Subcutaneous adipose tissue (tissue), 4 donors: Measurements from ENCODE around the gene PTPRC. TPM values are rescaled to one million over a fixed set of nuclear protein-coding genes. Genes with fewer than 3 reads are reported as not detected.

Experiments
- total RNA-seq, 4 donors: library from RNA; depleted of rRNA; stranded (reverse); fragments of >200 nt; gene quantifications; one replicate each; pipeline ENCODE4 v1.1.0, GENCODE V29; 2016
- TF ChIP-seq, protein P1 (sequence below): fragments of 450-650 bp; IDR thresholded peaks from one replicate; pipeline ENCODE4 v1.5.1; 2016; ENCODE audit warnings: low read depth, mild to moderate bottlenecking, control low read depth, antibody characterized with exemption, moderate library complexity

PTPRC gene
- total RNA-seq, 4 donors from 2014 or later: 18.6 to 167 (median 59.8) TPM

DNA sequence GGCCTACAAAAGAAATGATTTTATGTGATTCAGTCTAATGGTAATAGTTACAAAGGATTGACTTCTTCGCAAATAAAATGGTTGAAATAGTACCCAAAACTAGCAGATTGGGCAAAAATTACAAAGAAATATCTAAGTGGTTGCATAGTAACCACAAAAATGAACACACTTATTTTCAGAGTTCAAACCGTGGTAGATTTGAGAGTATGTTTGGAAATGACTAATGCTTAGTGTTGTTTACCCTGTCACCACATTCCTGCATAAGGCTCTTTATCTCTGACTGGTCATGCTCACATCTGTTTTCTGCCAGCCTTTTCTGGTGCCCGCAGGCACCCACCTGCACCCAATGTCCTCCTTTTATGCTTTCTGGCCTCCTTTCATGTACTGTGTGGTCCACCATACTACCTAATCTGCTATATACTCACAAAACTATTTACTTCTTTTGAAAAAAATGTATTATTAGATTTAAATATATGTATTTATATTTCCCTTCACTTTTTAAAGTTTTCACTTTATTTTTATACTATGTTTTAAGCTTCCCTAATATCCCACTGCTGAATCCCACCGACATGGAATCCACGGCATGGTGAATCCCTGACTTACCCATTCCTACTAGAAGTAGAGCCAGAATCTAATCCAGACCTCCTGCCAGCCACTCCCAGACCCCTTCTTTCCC lies 30.3 kb downstream of the PTPRC start:
- TF ChIP-seq, protein P1, sequence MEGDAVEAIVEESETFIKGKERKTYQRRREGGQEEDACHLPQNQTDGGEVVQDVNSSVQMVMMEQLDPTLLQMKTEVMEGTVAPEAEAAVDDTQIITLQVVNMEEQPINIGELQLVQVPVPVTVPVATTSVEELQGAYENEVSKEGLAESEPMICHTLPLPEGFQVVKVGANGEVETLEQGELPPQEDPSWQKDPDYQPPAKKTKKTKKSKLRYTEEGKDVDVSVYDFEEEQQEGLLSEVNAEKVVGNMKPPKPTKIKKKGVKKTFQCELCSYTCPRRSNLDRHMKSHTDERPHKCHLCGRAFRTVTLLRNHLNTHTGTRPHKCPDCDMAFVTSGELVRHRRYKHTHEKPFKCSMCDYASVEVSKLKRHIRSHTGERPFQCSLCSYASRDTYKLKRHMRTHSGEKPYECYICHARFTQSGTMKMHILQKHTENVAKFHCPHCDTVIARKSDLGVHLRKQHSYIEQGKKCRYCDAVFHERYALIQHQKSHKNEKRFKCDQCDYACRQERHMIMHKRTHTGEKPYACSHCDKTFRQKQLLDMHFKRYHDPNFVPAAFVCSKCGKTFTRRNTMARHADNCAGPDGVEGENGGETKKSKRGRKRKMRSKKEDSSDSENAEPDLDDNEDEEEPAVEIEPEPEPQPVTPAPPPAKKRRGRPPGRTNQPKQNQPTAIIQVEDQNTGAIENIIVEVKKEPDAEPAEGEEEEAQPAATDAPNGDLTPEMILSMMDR: no peak

DNA sequence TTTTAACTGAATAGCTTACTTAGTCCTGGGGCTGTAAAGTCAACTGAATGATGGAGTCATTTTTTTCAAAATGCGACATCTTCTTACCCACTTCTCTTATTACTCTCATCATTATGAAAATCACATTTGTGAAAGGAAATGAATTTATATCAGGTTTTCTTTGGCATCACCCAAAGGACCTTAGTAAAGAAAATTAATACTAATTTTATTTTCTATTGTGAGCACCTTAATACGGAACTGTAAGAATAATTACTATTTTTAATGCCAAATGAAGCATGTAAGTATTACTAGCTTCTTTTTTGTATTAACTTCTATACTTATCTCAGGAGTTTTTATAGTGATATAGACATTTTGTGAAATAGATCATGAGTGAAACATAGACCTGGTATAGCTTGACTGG lies 30.9 kb downstream of the PTPRC start:
- TF ChIP-seq, protein P1: no peak

DNA sequence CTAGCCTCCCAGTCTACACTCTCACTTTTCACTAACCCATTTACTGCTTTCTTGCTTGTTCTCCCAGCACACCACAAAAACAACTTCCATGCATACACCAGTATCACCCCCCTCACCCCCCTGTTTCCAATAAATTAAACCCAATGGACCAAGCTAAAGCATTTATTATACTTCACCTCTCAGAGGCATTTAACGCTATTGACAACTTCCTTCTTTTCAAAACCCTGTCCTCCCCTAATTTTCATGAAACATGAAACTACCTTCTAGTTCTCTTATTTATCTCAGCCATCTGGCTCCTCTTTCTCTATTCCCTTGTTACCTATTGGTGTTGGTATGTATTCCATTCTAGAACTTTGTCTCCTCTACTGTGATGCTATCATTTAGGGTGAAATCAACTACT lies 32.3 kb downstream of the PTPRC start:
- TF ChIP-seq, protein P1: no peak

DNA sequence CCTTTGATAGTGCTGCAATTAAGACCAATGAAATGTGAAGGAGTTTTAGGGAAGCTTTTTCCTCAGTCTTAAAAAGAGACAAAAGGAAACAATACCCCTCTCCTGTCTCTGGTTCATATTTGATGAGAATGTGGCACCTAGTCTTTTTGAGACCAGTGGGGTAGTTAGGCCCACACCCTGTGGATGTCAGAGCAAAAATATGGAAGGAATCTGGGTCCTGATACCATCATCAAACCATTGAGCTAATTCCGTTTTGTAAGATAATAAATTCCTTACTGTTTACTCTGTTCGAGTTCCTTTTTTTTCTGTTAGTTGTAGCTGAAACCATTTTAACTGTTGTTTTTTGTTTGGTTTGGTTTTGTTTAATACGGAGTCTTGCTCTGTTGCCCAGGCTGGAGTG lies 33.3 kb downstream of the PTPRC start:
- TF ChIP-seq, protein P1: no peak

DNA sequence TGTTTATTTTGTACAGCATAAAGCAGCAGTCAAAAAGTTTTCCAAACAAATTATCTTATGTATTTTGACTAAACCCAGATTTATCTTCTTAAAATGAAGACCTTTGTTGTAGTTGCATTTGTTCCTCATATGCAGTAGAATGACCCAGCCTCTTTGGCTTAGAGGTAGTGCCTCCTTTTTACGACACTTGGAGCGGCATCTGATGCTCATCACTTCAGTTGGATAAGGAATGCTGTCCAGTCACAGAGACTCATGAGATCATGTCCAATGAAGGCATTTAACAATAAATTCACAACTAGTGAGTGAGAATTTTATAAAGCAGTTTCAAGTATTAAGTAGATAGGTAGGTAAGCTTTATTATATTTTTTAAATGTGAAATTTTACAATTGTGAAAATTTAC lies 35.2 kb downstream of the PTPRC start:
- TF ChIP-seq, protein P1: no peak

DNA sequence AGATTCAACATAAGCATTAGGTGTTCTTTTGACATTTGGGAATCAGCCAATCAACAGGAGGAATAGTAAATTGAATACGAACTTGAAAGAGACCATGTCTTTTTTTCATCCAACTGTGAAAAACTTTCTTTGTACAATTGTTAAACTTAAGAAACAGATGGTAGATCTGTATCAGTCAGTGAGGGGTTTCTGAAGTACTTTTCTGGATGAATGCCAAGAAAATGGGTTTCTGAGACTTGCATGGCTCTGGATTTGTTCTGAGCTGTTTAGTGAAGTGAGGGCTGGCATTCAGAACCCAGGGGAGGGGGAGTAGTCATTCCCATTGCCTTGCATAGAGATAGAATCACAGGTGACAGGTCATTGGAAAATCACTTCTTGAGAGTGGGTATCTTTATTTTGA lies 37.4 kb downstream of the PTPRC start:
- TF ChIP-seq, protein P1: no peak

DNA sequence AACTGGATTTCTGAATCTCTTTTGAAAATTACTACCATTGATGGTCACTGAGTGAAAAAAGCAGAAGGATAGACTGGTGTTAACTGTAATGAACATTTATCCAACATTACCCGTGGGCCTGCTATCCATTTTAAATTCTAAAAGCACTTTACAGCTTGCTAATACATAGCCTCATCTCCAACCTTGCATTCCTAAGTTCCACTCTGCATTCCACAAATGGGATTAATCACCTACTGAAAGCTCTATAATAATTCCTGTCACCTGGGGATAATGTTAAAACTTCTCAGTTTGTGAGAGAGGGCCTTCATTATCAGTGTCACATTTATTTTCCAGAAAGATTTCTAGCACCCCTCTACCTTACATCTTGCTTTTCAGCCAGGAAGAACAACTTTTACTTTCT lies 38.2 kb downstream of the PTPRC start:
- TF ChIP-seq, protein P1: no peak
